ENCODE results near the gene TTC9B.

DNA sequence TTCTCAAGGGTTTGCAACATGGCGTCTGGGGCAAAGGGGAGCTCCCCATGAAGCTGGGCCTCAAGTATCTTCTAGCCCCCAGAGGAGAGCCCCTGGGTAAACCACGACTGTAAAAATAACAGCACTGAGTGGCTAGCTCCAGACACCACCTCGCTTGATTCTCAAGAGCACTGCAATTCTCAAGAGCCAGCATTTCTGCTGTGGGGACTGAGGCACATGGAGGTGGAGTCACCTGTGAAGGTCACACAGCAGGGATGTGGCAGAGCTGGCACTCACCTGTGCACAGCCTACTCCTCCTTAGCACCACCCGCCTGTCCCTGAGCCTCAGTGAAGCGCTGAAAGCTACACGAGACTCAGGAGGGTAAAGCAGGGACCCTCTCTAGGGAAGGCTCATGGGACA lies 29.0 kb upstream of the TTC9B start:
- TF ChIP-seq, protein P1, sequence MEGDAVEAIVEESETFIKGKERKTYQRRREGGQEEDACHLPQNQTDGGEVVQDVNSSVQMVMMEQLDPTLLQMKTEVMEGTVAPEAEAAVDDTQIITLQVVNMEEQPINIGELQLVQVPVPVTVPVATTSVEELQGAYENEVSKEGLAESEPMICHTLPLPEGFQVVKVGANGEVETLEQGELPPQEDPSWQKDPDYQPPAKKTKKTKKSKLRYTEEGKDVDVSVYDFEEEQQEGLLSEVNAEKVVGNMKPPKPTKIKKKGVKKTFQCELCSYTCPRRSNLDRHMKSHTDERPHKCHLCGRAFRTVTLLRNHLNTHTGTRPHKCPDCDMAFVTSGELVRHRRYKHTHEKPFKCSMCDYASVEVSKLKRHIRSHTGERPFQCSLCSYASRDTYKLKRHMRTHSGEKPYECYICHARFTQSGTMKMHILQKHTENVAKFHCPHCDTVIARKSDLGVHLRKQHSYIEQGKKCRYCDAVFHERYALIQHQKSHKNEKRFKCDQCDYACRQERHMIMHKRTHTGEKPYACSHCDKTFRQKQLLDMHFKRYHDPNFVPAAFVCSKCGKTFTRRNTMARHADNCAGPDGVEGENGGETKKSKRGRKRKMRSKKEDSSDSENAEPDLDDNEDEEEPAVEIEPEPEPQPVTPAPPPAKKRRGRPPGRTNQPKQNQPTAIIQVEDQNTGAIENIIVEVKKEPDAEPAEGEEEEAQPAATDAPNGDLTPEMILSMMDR (IDR thresholded peaks at IDR 0.05), result no peak
- TF ChIP-seq POLR2A (IDR thresholded peaks at IDR 0.05), result no peak
